Measurements from ENCODE around the gene EXOC6B. TPM values are rescaled to one million over a fixed set of nuclear protein-coding genes. Genes with fewer than 3 reads are reported as not detected.

EXOC6B gene
- total and polyA plus RNA-seq, 10 of the 15 experiments (the other 5 are each of a cell fraction or from before 2014, with no cell fraction given), result 0.23 to 2.2 (median 1.2) TPM

DNA sequence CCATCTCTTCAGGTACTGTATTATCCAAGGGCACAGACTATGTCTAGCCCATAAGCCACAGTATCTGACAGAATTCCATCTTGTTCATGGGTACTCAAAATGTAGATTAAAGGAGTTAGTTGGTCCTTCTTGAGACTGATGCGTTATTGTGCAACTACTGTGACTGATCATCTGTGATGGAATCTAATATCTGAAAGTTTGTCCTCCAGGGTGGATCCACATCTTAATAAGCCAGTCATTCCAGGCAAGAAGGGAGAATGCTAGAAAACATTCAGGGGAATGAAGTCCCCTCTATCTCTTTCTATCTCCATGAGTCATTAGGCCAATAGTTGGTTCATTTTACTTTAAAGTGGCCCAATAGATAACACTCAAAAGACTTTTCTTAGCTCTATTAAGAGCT is 252.6 kb downstream of the EXOC6B start:
- 92% methylated on average over 1 of the region's 1 CpG for WGBS (ENCODE audit: insufficient coverage, insufficient replicate concordance, low lambda C conversion rate, missing lambda C conversion rate)
- ATAC-seq, result no peak
- Histone ChIP-seq H3K36me3 (ENCODE audit: control insufficient read depth in 2 of 2, insufficient read depth in 2 of 2, low read length in 1 of 2) (no peaks in the 10 kb centered on the region), H3K9ac (ENCODE audit: control insufficient read depth, insufficient read depth, low read length) (no peak overlapping the region), H3K4me2 (ENCODE audit: control insufficient read depth, insufficient read depth) (no peak overlapping the region), H3K9me3 (replicated peaks; ENCODE audit: control insufficient read depth, insufficient read depth, low read length) (no peaks in the 10 kb centered on the region), H2AFZ (ENCODE audit: control insufficient read depth, low read depth, low read length) (no peak overlapping the region), H3K27me3 (replicated peaks in 1 of 2; ENCODE audit: control insufficient read depth in 2 of 2, insufficient read depth in 2 of 2, low read length in 1 of 2) (no peaks in the 10 kb centered on the region), H3K4me3 (no peak overlapping the region), H4K20me1 (ENCODE audit: control insufficient read depth, insufficient read depth) (no peaks in the 10 kb centered on the region), H3K27ac (ENCODE audit: control insufficient read depth, insufficient read depth) (no peak overlapping the region), H3K4me1 (ENCODE audit: control insufficient read depth, insufficient read depth, low read length) (no peaks in the 10 kb centered on the region), H3K79me2 (ENCODE audit: control insufficient read depth, insufficient read depth, low read length) (no peaks in the 10 kb centered on the region)
- POLR2A ChIA-PET, result no interaction called here
- no peak for FAIRE-seq
- SMC1A ChIA-PET (ENCODE audit: uncharacterized antibody, unreplicated experiment), result no interaction called here
- BruUV-seq (replicated peaks), result no TSS peak
- CTCF ChIA-PET, result interaction anchor here (1.3 kb wide), 1 partner anchor 649 kb away, joined by 3 read pairs; no protein-coding TSS in a partner anchor
- TF ChIP-seq TCF3 (IDR thresholded peaks at IDR 0.05; ENCODE audit: borderline replicate concordance, insufficient read depth, low read depth, low read length) (no peak), BHLHE40 (IDR thresholded peaks at IDR 0.05; ENCODE audit: borderline replicate concordance in 1 of 2, low read depth in 2 of 2, low read length in 1 of 2) (no peak), LARP7 (IDR thresholded peaks at IDR 0.05) (no peak), SP1 (IDR thresholded peaks at IDR 0.05; ENCODE audit: low read depth, low read length) (no peak), NFYA (IDR thresholded peaks at IDR 0.05; ENCODE audit: borderline replicate concordance, low read depth, low read length) (no peak), KDM1A (IDR thresholded peaks at IDR 0.05; ENCODE audit: borderline replicate concordance) (no peak), HSF1 (IDR thresholded peaks at IDR 0.05; ENCODE audit: low read depth, low read length) (no peak), GATAD2B (conservative IDR thresholded peaks at IDR 0.05; ENCODE audit: low read depth) (no peak), ZNF687 (IDR thresholded peaks at IDR 0.05) (no peak), CBX5 (IDR thresholded peaks at IDR 0.05; ENCODE audit: low read depth) (no peak), CHD4 (IDR thresholded peaks at IDR 0.05) (no peak), SMAD5 (IDR thresholded peaks at IDR 0.05; ENCODE audit: low read depth) (no peak), EED (IDR thresholded peaks at IDR 0.05; ENCODE audit: low read depth) (no peak), EZH2 (IDR thresholded peaks at IDR 0.05; ENCODE audit: borderline replicate concordance, control insufficient read depth, low read depth, low read length) (no peak)
- TF ChIP-seq, protein P1, sequence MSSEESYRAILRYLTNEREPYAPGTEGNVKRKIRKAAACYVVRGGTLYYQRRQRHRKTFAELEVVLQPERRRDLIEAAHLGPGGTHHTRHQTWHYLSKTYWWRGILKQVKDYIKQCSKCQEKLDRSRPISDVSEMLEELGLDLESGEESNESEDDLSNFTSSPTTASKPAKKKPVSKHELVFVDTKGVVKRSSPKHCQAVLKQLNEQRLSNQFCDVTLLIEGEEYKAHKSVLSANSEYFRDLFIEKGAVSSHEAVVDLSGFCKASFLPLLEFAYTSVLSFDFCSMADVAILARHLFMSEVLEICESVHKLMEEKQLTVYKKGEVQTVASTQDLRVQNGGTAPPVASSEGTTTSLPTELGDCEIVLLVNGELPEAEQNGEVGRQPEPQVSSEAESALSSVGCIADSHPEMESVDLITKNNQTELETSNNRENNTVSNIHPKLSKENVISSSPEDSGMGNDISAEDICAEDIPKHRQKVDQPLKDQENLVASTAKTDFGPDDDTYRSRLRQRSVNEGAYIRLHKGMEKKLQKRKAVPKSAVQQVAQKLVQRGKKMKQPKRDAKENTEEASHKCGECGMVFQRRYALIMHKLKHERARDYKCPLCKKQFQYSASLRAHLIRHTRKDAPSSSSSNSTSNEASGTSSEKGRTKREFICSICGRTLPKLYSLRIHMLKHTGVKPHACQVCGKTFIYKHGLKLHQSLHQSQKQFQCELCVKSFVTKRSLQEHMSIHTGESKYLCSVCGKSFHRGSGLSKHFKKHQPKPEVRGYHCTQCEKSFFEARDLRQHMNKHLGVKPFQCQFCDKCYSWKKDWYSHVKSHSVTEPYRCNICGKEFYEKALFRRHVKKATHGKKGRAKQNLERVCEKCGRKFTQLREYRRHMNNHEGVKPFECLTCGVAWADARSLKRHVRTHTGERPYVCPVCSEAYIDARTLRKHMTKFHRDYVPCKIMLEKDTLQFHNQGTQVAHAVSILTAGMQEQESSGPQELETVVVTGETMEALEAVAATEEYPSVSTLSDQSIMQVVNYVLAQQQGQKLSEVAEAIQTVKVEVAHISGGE (CRISPR knock-in tag; IDR thresholded peaks at IDR 0.05), result no peak
- TF ChIP-seq, protein P2, sequence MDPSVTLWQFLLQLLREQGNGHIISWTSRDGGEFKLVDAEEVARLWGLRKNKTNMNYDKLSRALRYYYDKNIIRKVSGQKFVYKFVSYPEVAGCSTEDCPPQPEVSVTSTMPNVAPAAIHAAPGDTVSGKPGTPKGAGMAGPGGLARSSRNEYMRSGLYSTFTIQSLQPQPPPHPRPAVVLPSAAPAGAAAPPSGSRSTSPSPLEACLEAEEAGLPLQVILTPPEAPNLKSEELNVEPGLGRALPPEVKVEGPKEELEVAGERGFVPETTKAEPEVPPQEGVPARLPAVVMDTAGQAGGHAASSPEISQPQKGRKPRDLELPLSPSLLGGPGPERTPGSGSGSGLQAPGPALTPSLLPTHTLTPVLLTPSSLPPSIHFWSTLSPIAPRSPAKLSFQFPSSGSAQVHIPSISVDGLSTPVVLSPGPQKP (IDR thresholded peaks at IDR 0.05; ENCODE audit: low read depth, low read length), result no peak
- intact Hi-C loops (cut with micrococcal nuclease; ENCODE audit: unreplicated experiment) (no loop called here), in situ Hi-C loops (cut with MboI) (no loop called here)
- RAD21 ChIA-PET (ENCODE audit: unreplicated experiment), result no interaction called here
- no peak for DNase-seq (ENCODE audit: low read depth, low spot score)

All from GM12878 (cell line).